Measurements from ENCODE around the gene CLSTN2. TPM values are rescaled to one million over a fixed set of nuclear protein-coding genes. Genes with fewer than 3 reads are reported as not detected.

The CLSTN2 gene
- total RNA-seq, 1 experiment from 2014 or later, result 0.07 TPM

- DNase-seq, result no peak
- Mint-ChIP-seq H3K27me3 (ENCODE audit: unreplicated experiment) (peaks cover 18% of the 10 kb centered on the region), H3K4me3 (ENCODE audit: low read depth, unreplicated experiment) (no peak overlapping the region), H3K4me1 (ENCODE audit: low read depth, unreplicated experiment) (no peaks in the 10 kb centered on the region), H3K9me3 (ENCODE audit: low read depth, unreplicated experiment) (no peaks in the 10 kb centered on the region), H3K36me3 (ENCODE audit: insufficient read depth, unreplicated experiment) (no peaks in the 10 kb centered on the region), H3K27ac (ENCODE audit: unreplicated experiment) (no peak overlapping the region)
- TF ChIP-seq CTCF (IDR thresholded peaks at IDR 0.05; ENCODE audit: unreplicated experiment), result no peak
- intact Hi-C loops (cut with micrococcal nuclease; ENCODE audit: unreplicated experiment), result no loop called here
- no TSS peak for BruUV-seq (replicated peaks)
- CTCF ChIA-PET, result no interaction called here
Observed at GRCh38 chr3:140196970-140197369, 262.0 kb downstream of the CLSTN2 start.

GRCh38 chr3:140198242-140198641, 263.3 kb downstream of the CLSTN2 start:
- Mint-ChIP-seq H3K27me3 (ENCODE audit: unreplicated experiment) (peaks cover 30% of the 10 kb centered on the region), H3K9me3 (ENCODE audit: low read depth, unreplicated experiment) (no peaks in the 10 kb centered on the region), H3K4me3 (ENCODE audit: low read depth, unreplicated experiment) (no peak overlapping the region), H3K36me3 (ENCODE audit: insufficient read depth, unreplicated experiment) (no peaks in the 10 kb centered on the region), H3K27ac (ENCODE audit: unreplicated experiment) (no peak overlapping the region), H3K4me1 (ENCODE audit: low read depth, unreplicated experiment) (no peaks in the 10 kb centered on the region)
- no peak for TF ChIP-seq CTCF (IDR thresholded peaks at IDR 0.05; ENCODE audit: unreplicated experiment)
- CTCF ChIA-PET, result no interaction called here
- BruUV-seq (replicated peaks), result no TSS peak
- no peak for DNase-seq
- intact Hi-C loops (cut with micrococcal nuclease; ENCODE audit: unreplicated experiment), result no loop called here

GRCh38 chr3:140199008-140199407, 264.0 kb downstream of the CLSTN2 start:
- no peak overlapping the region for H3K4me3 Mint-ChIP-seq (ENCODE audit: low read depth, unreplicated experiment)
- no peak for TF ChIP-seq CTCF (IDR thresholded peaks at IDR 0.05; ENCODE audit: unreplicated experiment)
- no peaks in the 10 kb centered on the region for H3K36me3 Mint-ChIP-seq (ENCODE audit: insufficient read depth, unreplicated experiment)
- DNase-seq, result no peak
- intact Hi-C loops (cut with micrococcal nuclease; ENCODE audit: unreplicated experiment), result no loop called here
- H3K9me3 Mint-ChIP-seq (ENCODE audit: low read depth, unreplicated experiment), result no peaks in the 10 kb centered on the region
- H3K4me1 Mint-ChIP-seq (ENCODE audit: low read depth, unreplicated experiment), result no peaks in the 10 kb centered on the region
- BruUV-seq (replicated peaks), result no TSS peak
- peaks cover 37% of the 10 kb centered on the region for H3K27me3 Mint-ChIP-seq (ENCODE audit: unreplicated experiment)
- H3K27ac Mint-ChIP-seq (ENCODE audit: unreplicated experiment), result no peak overlapping the region
- CTCF ChIA-PET, result no interaction called here

GRCh38 chr3:140199743-140200142, 264.8 kb downstream of the CLSTN2 start:
- Mint-ChIP-seq H3K36me3 (ENCODE audit: insufficient read depth, unreplicated experiment) (no peaks in the 10 kb centered on the region), H3K4me1 (ENCODE audit: low read depth, unreplicated experiment) (no peaks in the 10 kb centered on the region), H3K27me3 (ENCODE audit: unreplicated experiment) (peaks cover 37% of the 10 kb centered on the region), H3K27ac (ENCODE audit: unreplicated experiment) (no peak overlapping the region), H3K9me3 (ENCODE audit: low read depth, unreplicated experiment) (no peaks in the 10 kb centered on the region), H3K4me3 (ENCODE audit: low read depth, unreplicated experiment) (no peak overlapping the region)
- DNase-seq, result no peak
- TF ChIP-seq CTCF (IDR thresholded peaks at IDR 0.05; ENCODE audit: unreplicated experiment), result no peak
- CTCF ChIA-PET, result no interaction called here
- intact Hi-C loops (cut with micrococcal nuclease; ENCODE audit: unreplicated experiment), result no loop called here
- no TSS peak for BruUV-seq (replicated peaks)
